Uterus (tissue), 4 donors: Measurements from ENCODE around the gene HIP1R. TPM values are rescaled to one million over a fixed set of nuclear protein-coding genes. Genes with fewer than 3 reads are reported as not detected.

ENCODE experiments used
- DNase-seq, 2 donors: peaks; one replicate each; pipeline ENCODE4 v3.0.0-alpha.2; 2019 to 2020
- H3K27ac ChIP-seq, 2 donors: fragments of 200-600 bp; sonication (generic); 1 replicate in 1 of 2; 2 replicates in 1 of 2; pipeline ENCODE4 v1.5.1; 2016 to 2018
- H3K27me3 ChIP-seq, 2 donors: fragments of 200-600 bp; sonication (generic); one replicate each; pipeline ENCODE4 v1.5.1; 2018 to 2019; ENCODE audit warnings: control low read depth in 1 of 2
- H3K36me3 ChIP-seq, 2 donors: fragments of 200-600 bp; sonication (generic); one replicate each; pipeline ENCODE4 v1.5.1; 2019; ENCODE audit warnings: control low read depth in 1 of 2
- H3K4me1 ChIP-seq, 2 donors: fragments of 200-600 bp; sonication (generic); one replicate each; pipeline ENCODE4 v1.5.1; 2018 to 2019; ENCODE audit warnings: control low read depth in 1 of 2
- H3K4me3 ChIP-seq, 2 donors: fragments of 200-600 bp; sonication (generic); 1 replicate in 1 of 2; 2 replicates in 1 of 2; pipeline ENCODE4 v1.5.1; 2018 to 2019; ENCODE audit warnings: mild to moderate bottlenecking in 1 of 2
- H3K9me3 ChIP-seq, 2 donors: fragments of 200-600 bp; sonication (generic); one replicate each; pipeline ENCODE4 v1.5.1; 2019; ENCODE audit warnings: control low read depth in 1 of 2
- CTCF ChIP-seq, 4 experiments: fragments of 200-600 bp in 2 of 4; fragments of 450-650 bp in 2 of 4; sonication (generic) in 2 of 4; IDR thresholded peaks; one replicate each; pipeline ENCODE4 v1.5.1; 2016 to 2019; ENCODE audit warnings: antibody characterized with exemption in 4 of 4, mild to moderate bottlenecking in 2 of 4, moderate library complexity in 1 of 4
- POLR2A ChIP-seq, 2 donors: fragments of 450-650 bp; IDR thresholded peaks; one replicate each; pipeline ENCODE4 v1.6.1; 2016; ENCODE audit warnings: antibody characterized with exemption in 2 of 2, mild to moderate bottlenecking in 1 of 2, moderate library complexity in 1 of 2
- intact Hi-C: fragments of 100-400 bp; cut with DNase I; formaldehyde crosslinking; loops from one replicate; pipeline ENCODE4 v1.15.1; 2023; ENCODE audit warnings: low total_unique reads
- total RNA-seq, 4 donors: library from RNA; depleted of rRNA in 3 of 4; stranded (reverse); fragments of >200 nt in 3 of 4; gene quantifications; one replicate each; pipeline versions ENCODE4 v1.1.0 to v1.2.4, GENCODE V29; 2014 to 2023
- donor health status: DM: yes; HTN: yes; CAD: no.

HIP1R gene
- total RNA-seq, 4 donors from 2014 or later = 2.9 to 31.3 (median 25.8) TPM

GRCh38 chr12:122858591-122859302, 23.5 kb downstream of the HIP1R start:
- TF ChIP-seq POLR2A (IDR thresholded peaks at IDR 0.05) (no peak), CTCF (IDR thresholded peaks at IDR 0.05) (no peak)
- no peaks in the 10 kb centered on the region for H3K4me1 ChIP-seq
- intact Hi-C loops = no loop called here
- no peak overlapping the region for H3K4me3 ChIP-seq
- H3K9me3 ChIP-seq = no peaks in the 10 kb centered on the region
- no peak overlapping the region for H3K27ac ChIP-seq
- DNase-seq = no peak
- H3K27me3 ChIP-seq = no peaks in the 10 kb centered on the region
- H3K36me3 ChIP-seq = no peaks in the 10 kb centered on the region

GRCh38 chr12:122859303-122860039, 24.2 kb downstream of the HIP1R start:
- Histone ChIP-seq H3K27ac (no peak overlapping the region), H3K27me3 (no peaks in the 10 kb centered on the region), H3K36me3 (no peaks in the 10 kb centered on the region), H3K4me1 (no peaks in the 10 kb centered on the region), H3K4me3 (no peak overlapping the region), H3K9me3 (no peaks in the 10 kb centered on the region)
- no peak for TF ChIP-seq POLR2A (IDR thresholded peaks at IDR 0.05)
- no peak for TF ChIP-seq CTCF (IDR thresholded peaks at IDR 0.05)
- DNase-seq = no peak
- intact Hi-C loops = loop anchor here (2.0 kb wide), 1 partner anchor 93 kb away; no protein-coding TSS in a partner anchor

- Histone ChIP-seq H3K9me3 (no peaks in the 10 kb centered on the region), H3K4me3 (no peak overlapping the region), H3K27me3 (no peaks in the 10 kb centered on the region), H3K27ac (peak overlapping the region in 1 of 2 donors; percentile 12), H3K36me3 (no peaks in the 10 kb centered on the region), H3K4me1 (no peaks in the 10 kb centered on the region)
- peak; percentile 84 to 87 for DNase-seq
- intact Hi-C loops = loop anchor here (2.0 kb wide), 1 partner anchor 93 kb away; no protein-coding TSS in a partner anchor
- TF ChIP-seq CTCF (IDR thresholded peaks at IDR 0.05) = peak; percentile 94 to 95 (median 94)
- TF ChIP-seq POLR2A (IDR thresholded peaks at IDR 0.05) = no peak
These were observed 25.0 kb downstream of the HIP1R start for GRCh38 chr12:122860040-122860853.

- DNase-seq = no peak
- H3K4me3 ChIP-seq = no peak overlapping the region
- H3K36me3 ChIP-seq = no peaks in the 10 kb centered on the region
- H3K4me1 ChIP-seq = no peaks in the 10 kb centered on the region
- H3K9me3 ChIP-seq = no peaks in the 10 kb centered on the region
- peak overlapping the region in 1 of 2 donors; percentile 12 for H3K27ac ChIP-seq
- no peaks in the 10 kb centered on the region for H3K27me3 ChIP-seq
- intact Hi-C loops = loop anchor here (2.0 kb wide), 1 partner anchor 92 kb away; no protein-coding TSS in a partner anchor
- TF ChIP-seq POLR2A (IDR thresholded peaks at IDR 0.05) = no peak
- no peak for TF ChIP-seq CTCF (IDR thresholded peaks at IDR 0.05)
These were observed 25.8 kb downstream of the HIP1R start for GRCh38 chr12:122860854-122861586.
